SK-N-DZ (cell line): ENCODE results near the gene RASL12.

Source experiments
- DNase-seq: peaks from one replicate; pipeline ENCODE4 v3.0.0-alpha.2; 2015; ENCODE audit warnings: low spot score

Gene RASL12

GRCh38 chr15:65092911-65093792 is 25.4 kb upstream of the RASL12 start:
- DNase-seq: no peak

- no peak for DNase-seq
Observed at GRCh38 chr15:65091946-65092770, 24.4 kb upstream of the RASL12 start.

GRCh38 chr15:65089206-65089824 is 21.5 kb upstream of the RASL12 start:
- no peak for DNase-seq

GRCh38 chr15:65088643-65089021 is 20.8 kb upstream of the RASL12 start:
- DNase-seq: no peak

- DNase-seq: no peak
Observed at GRCh38 chr15:65087873-65088642, 20.3 kb upstream of the RASL12 start.

GRCh38 chr15:65087411-65087810 is 19.6 kb upstream of the RASL12 start:
- no peak for DNase-seq

- DNase-seq: peak; percentile 53
Observed at GRCh38 chr15:65086680-65087111, 18.9 kb upstream of the RASL12 start.

- peak; percentile 65 for DNase-seq
Observed at GRCh38 chr15:65085990-65086679, 18.3 kb upstream of the RASL12 start.

GRCh38 chr15:65085207-65085753 is 17.5 kb upstream of the RASL12 start:
- no peak for DNase-seq

- DNase-seq: no peak
Observed at GRCh38 chr15:65084500-65085206, 16.9 kb upstream of the RASL12 start.

- DNase-seq: peak; percentile 46
Observed at GRCh38 chr15:65083262-65083701, 15.5 kb upstream of the RASL12 start.

- DNase-seq: peak; percentile 30
Observed at GRCh38 chr15:65082303-65082953, 14.6 kb upstream of the RASL12 start.

GRCh38 chr15:65081758-65082157 is 14.0 kb upstream of the RASL12 start:
- DNase-seq: no peak

GRCh38 chr15:65081270-65081669 is 13.5 kb upstream of the RASL12 start:
- DNase-seq: no peak

GRCh38 chr15:65079580-65079979 is 11.8 kb upstream of the RASL12 start:
- no peak for DNase-seq

GRCh38 chr15:65077981-65078352 is 10.2 kb upstream of the RASL12 start:
- DNase-seq: peak; percentile 70

- no peak for DNase-seq
Observed at GRCh38 chr15:65077291-65077980, 9.6 kb upstream of the RASL12 start.

GRCh38 chr15:65076486-65077290 is 8.9 kb upstream of the RASL12 start, which contains the start of gene KBTBD13:
KBTBD13 (plus strand) TSS chr15:65076746; CDS start chr15:65076816, 70 bp downstream.
- DNase-seq: no peak
